ENCODE data around the gene ROR1. TPM values are rescaled to one million over a fixed set of nuclear protein-coding genes. Genes with fewer than 3 reads are reported as not detected.

Gene ROR1
- total RNA-seq, 6 experiments from 2014 or later = 0.04 to 0.58 (median 0.37) TPM

- DNase-seq = no peak
- intact Hi-C loops (cut with DNase I) = no loop called here
Measured at GRCh38 chr1:64039390-64039926, 265.6 kb downstream of the ROR1 start.

GRCh38 chr1:64041371-64042131, 267.7 kb downstream of the ROR1 start:
- Histone ChIP-seq H3K9me3 (no peaks in the 10 kb centered on the region), H3K4me3 (no peak overlapping the region), H3K27me3 (no peaks in the 10 kb centered on the region), H3K27ac (no peak overlapping the region), H3K4me1 (no peaks in the 10 kb centered on the region), H3K36me3 (no peaks in the 10 kb centered on the region)
- intact Hi-C loops (cut with DNase I) = no loop called here
- ATAC-seq = no peak
- TF ChIP-seq POLR2A (IDR thresholded peaks at IDR 0.05) = no peak
- TF ChIP-seq CTCF (IDR thresholded peaks at IDR 0.05) = no peak
- WGBS (ENCODE audit: insufficient coverage, low coverage, low lambda C conversion rate, missing lambda C conversion rate) = 54% methylated on average over 3 of the region's 3 CpGs
- no peak for DNase-seq

More at GRCh38 chr1:64039390-64039926, 265.6 kb downstream of the ROR1 start:
- no peak overlapping the region for H3K27ac ChIP-seq
- 34% methylated on average over 3 of the region's 3 CpGs for WGBS (ENCODE audit: insufficient coverage, low coverage, low lambda C conversion rate, missing lambda C conversion rate)
- TF ChIP-seq CTCF (IDR thresholded peaks at IDR 0.05) (no peak), POLR2A (IDR thresholded peaks at IDR 0.05) (no peak)
- H3K4me3 ChIP-seq = no peak overlapping the region
- H3K27me3 ChIP-seq = no peaks in the 10 kb centered on the region
- H3K9me3 ChIP-seq = no peaks in the 10 kb centered on the region
- H3K4me1 ChIP-seq = no peaks in the 10 kb centered on the region
- ATAC-seq = peak in 1 of 4 donors; percentile 35
- no peaks in the 10 kb centered on the region for H3K36me3 ChIP-seq

- no peak overlapping the region for H3K4me3 ChIP-seq
- intact Hi-C loops (cut with DNase I) = no loop called here
- ATAC-seq = no peak
- no peaks in the 10 kb centered on the region for H3K36me3 ChIP-seq
- no peaks in the 10 kb centered on the region for H3K9me3 ChIP-seq
- H3K4me1 ChIP-seq = no peaks in the 10 kb centered on the region
- no peak for TF ChIP-seq CTCF (IDR thresholded peaks at IDR 0.05)
- H3K27me3 ChIP-seq = no peaks in the 10 kb centered on the region
- WGBS (ENCODE audit: insufficient coverage, low coverage, low lambda C conversion rate, missing lambda C conversion rate) = 70% methylated on average over 8 of the region's 10 CpGs
- no peak for DNase-seq
- H3K27ac ChIP-seq = no peak overlapping the region
Measured at GRCh38 chr1:64042331-64043100, 268.7 kb downstream of the ROR1 start.

GRCh38 chr1:64043288-64043687, 269.5 kb downstream of the ROR1 start:
- no peaks in the 10 kb centered on the region for H3K27me3 ChIP-seq
- H3K4me1 ChIP-seq = no peaks in the 10 kb centered on the region
- intact Hi-C loops (cut with DNase I) = no loop called here
- TF ChIP-seq CTCF (IDR thresholded peaks at IDR 0.05) = no peak
- TF ChIP-seq POLR2A (IDR thresholded peaks at IDR 0.05) = no peak
- WGBS (ENCODE audit: insufficient coverage, low coverage, low lambda C conversion rate, missing lambda C conversion rate) = 53% methylated on average over 2 of the region's 2 CpGs
- H3K9me3 ChIP-seq = no peaks in the 10 kb centered on the region
- no peak overlapping the region for H3K27ac ChIP-seq
- DNase-seq (no peak), ATAC-seq (no peak)
- H3K4me3 ChIP-seq = no peak overlapping the region
- H3K36me3 ChIP-seq = no peaks in the 10 kb centered on the region

Measured in right lobe of liver (tissue), 6 donors.